Fibroblast of villous mesenchyme (primary cell): ENCODE measurements around the gene APC2. TPM values are rescaled to one million over a fixed set of nuclear protein-coding genes. Genes with fewer than 3 reads are reported as not detected.
"Not testable (repeated sequence)": the region's sequence is repeated elsewhere in the genome, so short reads cannot be mapped to it uniquely, and the experiment has no call there.

Experiments
- DNase-seq: peaks from one replicate; pipeline ENCODE4 v3.0.0-alpha.2; 2010; ENCODE audit warnings: low read depth
- H3K4me3 ChIP-seq: 2 replicates; pipeline ENCODE4 v1.5.1; 2011; ENCODE audit warnings: low read depth, mild to moderate bottlenecking, low read length
- total RNA-seq: library from RNA; depleted of rRNA; stranded (reverse); fragments of >200 nt; gene quantifications from 2 replicates; pipeline ENCODE4 v1.2.3, GENCODE V29; 2012
- TF ChIP-seq, protein P1 (sequence below): IDR thresholded peaks from 2 replicates; pipeline ENCODE4 v1.5.1; 2012; ENCODE audit warnings: low read depth, mild to moderate bottlenecking, low read length; ENCODE audit not compliant: insufficient read depth

The APC2 gene
- total RNA-seq, 1 donor: 0.43 TPM

DNA sequence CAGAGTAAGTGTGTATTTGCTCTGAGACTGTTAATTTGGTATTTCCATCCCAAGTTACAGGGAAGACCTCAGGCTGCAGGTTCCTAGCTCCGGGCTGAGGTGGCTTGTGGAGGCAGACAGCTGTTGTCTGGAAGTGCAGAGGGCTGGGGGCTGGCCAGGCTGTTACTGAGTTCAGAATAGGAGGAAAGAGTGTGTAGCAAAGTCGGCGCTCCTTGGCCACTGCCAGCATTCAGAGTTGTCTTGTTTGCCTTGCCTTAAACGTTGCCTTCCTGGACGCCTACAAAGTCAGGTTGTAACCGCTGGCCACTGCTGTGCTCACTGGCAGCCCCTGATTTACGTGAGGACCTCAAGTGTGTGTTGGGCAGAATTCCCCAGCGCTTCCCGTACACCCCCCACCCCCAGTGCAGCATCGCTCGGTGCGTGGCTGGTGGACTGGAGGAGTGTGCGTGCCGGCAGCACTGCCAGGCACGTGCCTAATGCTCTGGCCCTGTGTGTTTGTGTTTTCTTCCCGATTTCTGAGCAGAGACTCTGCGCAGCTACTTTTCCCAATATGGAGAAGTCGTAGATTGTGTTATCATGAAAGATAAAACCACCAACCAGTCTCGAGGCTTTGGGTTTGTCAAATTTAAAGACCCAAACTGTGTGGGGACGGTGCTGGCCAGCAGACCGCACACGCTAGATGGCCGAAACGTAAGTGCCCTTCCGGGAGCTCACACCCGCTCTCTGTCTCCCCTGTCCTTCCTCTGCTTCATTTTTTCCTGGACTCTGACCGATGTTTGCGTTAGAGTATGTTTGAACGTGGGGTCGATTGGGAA is 32.0 kb upstream of the APC2 start:
- DNase-seq: no peak
- TF ChIP-seq, protein P1, sequence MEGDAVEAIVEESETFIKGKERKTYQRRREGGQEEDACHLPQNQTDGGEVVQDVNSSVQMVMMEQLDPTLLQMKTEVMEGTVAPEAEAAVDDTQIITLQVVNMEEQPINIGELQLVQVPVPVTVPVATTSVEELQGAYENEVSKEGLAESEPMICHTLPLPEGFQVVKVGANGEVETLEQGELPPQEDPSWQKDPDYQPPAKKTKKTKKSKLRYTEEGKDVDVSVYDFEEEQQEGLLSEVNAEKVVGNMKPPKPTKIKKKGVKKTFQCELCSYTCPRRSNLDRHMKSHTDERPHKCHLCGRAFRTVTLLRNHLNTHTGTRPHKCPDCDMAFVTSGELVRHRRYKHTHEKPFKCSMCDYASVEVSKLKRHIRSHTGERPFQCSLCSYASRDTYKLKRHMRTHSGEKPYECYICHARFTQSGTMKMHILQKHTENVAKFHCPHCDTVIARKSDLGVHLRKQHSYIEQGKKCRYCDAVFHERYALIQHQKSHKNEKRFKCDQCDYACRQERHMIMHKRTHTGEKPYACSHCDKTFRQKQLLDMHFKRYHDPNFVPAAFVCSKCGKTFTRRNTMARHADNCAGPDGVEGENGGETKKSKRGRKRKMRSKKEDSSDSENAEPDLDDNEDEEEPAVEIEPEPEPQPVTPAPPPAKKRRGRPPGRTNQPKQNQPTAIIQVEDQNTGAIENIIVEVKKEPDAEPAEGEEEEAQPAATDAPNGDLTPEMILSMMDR: no peak
- no peak overlapping the region for H3K4me3 ChIP-seq

DNA sequence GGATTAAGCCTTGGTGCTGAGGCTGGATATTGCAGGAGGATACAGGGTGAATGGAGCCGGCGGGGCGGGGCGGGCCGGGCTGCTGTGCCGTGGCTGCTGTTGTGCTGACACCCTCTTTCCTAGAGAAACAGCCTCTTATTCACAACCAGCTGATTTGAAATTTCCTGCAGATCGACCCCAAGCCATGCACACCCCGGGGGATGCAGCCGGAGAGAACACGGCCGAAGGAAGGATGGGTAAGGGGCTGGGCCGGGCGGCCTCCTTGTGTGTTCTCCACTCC is 31.5 kb upstream of the APC2 start:
- TF ChIP-seq, protein P1: no peak
- no peak overlapping the region for H3K4me3 ChIP-seq

DNA sequence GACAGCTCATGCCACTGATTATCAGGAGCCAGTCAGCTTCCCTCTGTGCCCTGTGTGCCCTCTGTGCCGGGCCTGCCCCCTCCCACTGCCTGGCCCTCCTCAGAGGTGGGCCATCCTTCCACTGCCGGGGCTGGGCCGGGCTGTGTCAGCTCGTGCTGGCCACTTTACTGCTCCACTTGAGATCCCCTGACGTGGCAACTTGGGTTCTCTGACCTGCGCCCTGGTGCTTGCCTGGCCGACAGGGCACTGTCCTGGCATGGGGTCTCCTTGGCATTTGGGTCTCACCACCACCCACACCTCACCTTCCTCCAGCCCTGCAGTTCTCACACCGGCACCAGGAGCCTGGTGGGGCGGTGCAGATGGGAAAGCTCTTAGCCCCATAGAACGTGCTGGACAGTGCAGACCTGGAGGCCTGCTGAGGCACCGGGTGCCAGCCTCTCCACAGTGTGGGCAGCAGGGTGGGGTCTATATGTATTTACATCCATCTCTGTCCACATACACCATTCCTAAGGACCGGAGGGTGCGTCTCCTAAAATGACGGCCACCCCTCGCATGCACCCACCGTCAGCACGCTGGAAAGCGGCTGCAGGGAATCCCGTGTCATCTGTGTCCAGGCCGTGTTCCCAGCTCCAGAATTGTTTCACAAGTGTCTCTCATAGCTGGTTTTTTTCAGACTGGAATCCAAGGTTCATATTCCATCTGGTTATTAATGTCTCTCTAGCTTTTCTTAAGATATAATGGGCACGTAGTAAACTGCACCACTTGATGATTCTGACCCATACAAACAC is 30.8 kb upstream of the APC2 start:
- TF ChIP-seq, protein P1: no peak
- DNase-seq: no peak

More for the DNA sequence above, 31.5 kb upstream of the APC2 start:
- DNase-seq: no peak

DNA sequence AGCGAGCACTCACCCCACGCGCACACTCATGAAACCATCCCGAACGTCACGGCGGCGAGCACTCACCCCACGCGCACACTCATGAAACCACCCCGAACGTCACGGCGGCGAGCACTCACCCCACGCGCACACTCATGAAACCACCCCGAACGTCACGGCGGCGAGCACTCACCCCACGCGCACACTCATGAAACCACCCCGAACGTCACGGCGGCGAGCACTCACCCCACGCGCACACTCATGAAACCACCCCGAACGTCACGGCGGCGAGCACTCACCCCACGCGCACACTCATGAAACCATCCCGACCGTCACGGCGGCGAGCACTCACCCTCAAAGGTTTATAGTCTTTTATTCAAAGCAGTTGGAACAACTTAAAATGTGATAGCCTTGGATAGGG is 29.8 kb upstream of the APC2 start:
- not testable (repeated sequence) for H3K4me3 ChIP-seq, DNase-seq

More for the DNA sequence above, 30.8 kb upstream of the APC2 start:
- no peak overlapping the region for H3K4me3 ChIP-seq

DNA sequence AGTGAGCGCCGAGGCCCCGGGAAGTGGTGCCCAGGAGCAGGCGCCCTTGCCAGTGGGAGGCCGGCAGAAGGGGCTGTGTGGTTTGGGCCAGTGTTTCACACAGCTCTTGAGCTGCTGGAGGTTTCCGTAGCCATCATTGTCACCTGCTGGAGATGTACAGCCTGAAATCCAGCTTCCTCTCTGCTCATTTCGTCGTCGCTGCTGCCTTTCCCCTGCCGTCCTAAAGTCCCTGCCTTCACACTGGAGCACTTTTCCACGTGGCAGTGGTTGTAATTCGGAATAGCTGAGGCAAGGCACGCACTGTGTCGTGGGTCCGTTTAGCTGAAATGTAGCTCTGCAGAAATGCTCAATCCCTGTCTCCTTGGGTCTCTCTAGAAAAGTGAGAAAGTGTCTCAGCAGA is 29.3 kb upstream of the APC2 start:
- TF ChIP-seq, protein P1: no peak
- DNase-seq: no peak

DNA sequence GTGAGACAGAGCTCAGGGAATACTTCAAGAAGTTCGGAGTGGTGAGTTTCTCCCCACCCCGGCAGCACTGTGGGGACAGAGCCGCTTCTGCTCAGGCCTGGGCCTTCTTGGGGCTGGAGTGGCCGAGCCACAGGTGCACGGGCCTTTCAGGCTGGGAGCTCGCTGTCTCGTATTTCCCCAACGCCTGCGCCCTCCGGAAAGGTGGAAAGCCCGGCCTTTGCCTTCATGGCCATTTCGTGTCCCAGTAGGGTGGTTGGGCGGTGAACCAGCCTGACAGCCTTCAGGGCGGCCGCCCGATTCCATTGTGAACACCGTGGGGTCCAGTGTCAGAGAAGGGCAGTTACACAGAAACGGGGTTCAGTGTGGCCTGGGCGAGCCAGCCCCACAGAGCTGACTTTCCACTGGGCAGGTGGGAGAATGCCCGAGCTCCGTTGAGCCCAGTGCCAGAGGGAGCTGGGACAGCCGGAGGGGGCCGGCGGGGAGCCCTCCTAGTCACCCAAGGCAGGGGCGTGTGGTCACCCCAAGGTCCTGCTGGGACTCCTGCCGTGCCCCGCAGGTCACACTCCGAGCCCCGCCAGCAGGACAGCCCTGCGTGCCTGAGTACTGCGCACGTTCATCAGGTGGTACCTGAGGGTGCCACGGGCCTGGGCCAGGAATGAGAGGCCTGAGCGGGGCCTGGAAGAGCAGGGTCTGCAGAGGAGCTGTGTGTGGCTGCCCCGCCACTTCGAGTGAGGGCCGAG is 28.5 kb upstream of the APC2 start:
- TF ChIP-seq, protein P1: no peak
- no peak for DNase-seq
- no peak overlapping the region for H3K4me3 ChIP-seq

More for the DNA sequence above, 29.3 kb upstream of the APC2 start:
- H3K4me3 ChIP-seq: no peak overlapping the region

DNA sequence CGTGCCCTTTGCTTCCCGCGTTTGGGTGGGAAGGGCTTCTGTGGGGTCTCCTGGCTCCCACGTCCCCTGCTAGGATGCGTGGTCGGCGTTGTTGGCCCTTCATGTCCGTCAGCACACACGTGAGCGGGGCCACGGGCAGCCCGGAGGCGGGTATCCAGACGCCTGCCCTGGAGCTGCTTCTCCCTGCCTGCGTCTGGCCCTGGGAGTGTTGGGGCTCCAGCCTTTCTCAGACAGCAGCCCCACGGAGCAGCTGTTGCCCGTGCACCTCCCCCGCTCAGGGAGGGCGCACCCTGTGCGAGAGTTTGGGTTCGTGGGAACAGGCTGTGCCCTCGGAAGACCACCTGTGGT is 28.0 kb upstream of the APC2 start:
- H3K4me3 ChIP-seq: no peak overlapping the region
- no peak for DNase-seq
- TF ChIP-seq, protein P1: no peak
